GM19043 (cell line): Measurements from ENCODE around the gene RRP7A.
A peak's percentile ranks its signal among the peaks of the same experiment; 100 is the strongest.
"Not testable (repeated sequence)": the region's sequence is repeated elsewhere in the genome, so short reads cannot be mapped to it uniquely, and the experiment has no call there.

Experiments
- ATAC-seq: cut with Tn5 transposase; IDR thresholded peaks from one replicate; pipeline ENCODE4 v1.9.1; 2021; ENCODE audit warnings: low read depth; ENCODE audit not compliant: unreplicated experiment

The RRP7A gene

DNA sequence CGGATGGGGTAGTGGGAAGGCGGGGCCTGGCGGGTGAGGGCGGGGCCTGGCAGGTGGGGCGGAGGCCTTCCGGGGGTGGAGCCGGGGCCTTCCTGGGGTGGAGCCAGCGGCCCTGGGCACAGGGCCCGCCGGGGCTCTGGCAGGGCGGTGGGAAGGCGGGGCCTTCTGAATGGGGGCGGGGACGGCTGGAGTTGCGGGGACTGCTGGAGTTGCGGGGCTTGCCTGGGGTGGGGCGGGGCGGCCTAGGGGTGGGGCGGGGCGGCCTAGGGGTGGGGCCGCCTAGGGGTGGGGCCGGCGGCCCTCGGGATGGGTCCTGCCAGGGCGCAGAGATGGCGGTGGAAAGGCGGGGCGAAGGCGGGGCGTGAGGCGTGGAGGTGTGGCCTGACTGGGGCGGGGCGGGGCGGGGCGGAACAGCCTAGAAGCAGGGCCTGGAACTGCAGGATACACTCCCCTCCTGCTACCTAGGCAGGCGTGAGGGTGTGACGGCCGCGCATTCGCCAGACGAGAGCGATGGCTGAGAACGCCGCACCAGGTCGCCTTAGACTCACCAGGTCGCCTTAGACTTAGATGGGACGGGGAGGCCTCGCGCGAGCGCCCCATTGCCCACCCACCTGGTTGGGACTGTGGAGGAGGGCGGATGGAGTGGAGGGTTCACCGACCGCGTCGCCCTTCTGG, 19.3 kb downstream of the RRP7A start:
- peak; percentile 76 for ATAC-seq

DNA sequence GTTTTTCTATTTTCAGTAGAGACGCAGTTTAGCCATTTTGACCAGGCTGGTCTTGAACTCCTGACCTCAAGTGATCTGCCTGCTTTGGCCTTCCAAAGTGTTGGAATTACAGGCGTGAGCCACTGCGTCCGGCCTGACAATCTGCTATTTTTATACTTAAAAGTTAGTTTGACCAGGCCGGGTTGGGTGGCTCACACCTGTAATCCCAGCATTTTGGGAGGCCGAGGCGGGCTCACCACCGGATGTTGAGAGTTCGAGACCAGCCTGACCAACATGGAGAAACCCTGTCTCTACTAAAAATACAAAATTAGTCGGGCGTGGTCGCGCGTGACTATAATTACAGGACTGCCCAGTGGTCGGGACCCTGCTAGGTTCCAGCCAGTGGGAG, 19.8 kb downstream of the RRP7A start:
- ATAC-seq, result not testable (repeated sequence)

DNA sequence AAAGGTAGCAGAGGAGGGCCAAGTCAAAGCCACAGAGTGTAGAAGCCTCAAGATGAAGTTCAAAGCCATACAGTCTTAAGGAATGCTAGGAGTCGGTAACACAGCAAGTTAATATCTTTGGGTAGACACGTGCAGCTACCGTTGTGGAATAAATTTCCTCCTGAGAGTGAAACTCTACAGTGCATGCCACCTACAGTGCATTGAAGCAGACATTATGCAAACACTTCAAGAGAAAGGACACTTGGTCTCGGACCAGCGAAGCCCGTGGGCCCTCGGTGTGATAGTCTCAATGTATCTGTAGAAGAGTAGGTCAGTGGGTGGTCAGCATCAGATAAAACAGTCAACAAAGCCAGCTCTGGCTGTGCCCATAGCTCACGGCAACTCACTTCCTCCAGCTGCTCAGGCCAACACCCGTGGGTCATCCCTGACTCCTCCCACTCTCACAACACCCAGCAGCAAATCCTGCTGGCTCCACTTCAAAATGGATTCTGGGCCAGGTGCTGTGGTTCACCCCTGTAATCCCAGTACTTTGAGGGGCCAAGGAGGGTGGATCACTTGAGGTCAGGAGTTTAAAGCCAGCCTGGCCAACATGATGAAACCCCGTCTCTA, 24.0 kb downstream of the RRP7A start:
- not testable (repeated sequence) for ATAC-seq

DNA sequence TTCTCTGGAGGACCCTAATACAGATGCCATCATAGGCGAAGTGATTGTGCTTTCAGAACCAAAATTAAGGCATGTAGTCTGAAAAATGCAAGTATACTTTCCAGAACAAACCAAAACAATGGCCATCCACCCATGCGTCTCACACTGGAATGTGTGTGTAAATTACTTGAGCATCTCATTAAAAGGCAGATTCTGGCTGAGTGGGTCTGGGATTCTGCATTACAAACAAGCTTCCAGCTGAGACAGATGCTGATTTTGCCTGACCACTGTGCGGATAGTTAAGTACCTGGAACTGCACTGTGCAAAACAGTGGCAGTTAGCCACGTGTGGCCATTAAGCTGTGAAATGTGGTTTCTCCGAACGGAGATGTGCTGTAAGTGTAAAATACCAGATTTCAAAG, 26.2 kb downstream of the RRP7A start:
- ATAC-seq, result no peak

DNA sequence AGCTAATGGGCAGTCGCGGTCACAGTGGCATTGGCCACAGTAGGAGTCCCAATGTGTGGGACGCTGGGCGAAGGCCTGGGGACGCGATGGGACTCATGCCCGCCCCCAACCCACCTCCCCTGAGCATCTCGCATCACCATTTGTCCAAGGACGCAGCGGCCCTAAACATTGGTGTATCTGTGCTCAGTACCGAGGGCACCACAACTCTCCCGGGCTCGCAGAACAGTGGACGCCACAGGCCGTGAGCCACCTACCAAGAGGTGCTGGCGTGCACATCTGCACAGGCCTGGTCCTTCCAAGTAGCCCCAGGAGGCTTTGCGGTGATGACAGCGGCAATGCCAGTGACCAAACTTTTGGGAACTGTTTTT, 27.3 kb downstream of the RRP7A start:
- ATAC-seq, result no peak

DNA sequence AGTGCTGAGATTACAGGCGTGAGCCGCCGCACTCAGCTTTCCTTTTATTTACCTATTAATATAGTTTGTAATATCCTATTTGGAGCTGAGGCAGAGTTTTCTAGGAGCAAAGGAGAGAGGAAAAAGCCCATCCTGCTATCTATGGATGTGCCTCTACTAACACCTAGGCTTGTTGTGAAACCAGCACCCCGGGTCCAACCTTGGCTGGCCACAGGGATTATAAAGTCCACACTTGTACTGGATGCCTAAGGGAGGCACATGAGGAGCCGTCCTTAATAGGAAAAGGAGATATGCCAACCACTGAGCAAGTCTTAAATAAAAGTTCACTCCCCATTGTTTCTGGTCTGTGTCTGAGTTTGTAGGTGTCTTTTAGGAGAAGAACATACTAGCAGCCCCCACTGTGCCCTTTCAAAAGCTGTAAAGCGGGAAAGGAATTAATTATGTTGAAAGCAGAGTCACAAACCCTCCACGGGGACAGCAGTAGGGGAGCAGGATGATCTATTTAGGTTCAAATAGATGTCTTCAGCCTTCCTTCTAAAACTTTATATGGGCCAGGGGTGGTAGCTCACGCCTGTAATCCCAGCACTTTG, 29.3 kb downstream of the RRP7A start:
- no peak for ATAC-seq

DNA sequence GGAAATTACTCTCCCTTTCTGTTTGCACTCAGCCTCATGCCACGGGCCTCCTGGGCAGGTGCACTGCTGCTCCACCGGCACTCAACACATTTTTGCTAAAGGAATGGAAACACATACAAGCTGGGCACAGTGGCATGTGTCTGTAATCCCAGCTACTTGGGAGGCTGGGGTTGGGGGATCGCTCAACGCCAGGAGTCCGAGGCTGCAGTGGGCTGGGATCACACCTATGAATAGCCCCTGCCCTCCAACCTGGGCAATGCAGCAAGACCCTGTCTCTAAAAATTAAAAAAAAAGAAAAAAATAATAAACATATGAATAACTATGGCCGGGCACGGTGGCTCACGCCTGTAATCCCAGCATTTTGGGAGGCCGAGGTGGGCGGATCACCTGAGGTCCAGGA, 30.6 kb downstream of the RRP7A start:
- ATAC-seq, result no peak

DNA sequence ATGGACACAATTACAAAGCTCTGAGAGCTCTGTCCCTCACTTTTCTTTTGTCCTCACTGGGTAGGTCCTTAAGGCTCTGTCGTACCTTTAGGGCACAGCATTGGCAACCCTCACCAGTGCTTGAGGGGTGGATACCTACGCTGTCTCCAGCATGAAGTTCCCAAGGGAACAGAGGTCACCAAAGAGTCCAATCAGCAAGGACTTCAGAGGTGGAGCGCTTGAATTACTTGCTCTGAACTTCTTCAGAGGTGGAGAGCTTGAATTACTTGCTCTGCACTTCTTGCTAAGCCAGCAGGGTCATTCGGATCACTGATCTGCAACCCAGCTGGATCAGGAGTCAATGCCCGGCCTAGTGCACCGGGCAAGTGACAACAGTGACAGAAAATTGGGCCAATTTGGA, 35.1 kb downstream of the RRP7A start:
- ATAC-seq, result no peak

DNA sequence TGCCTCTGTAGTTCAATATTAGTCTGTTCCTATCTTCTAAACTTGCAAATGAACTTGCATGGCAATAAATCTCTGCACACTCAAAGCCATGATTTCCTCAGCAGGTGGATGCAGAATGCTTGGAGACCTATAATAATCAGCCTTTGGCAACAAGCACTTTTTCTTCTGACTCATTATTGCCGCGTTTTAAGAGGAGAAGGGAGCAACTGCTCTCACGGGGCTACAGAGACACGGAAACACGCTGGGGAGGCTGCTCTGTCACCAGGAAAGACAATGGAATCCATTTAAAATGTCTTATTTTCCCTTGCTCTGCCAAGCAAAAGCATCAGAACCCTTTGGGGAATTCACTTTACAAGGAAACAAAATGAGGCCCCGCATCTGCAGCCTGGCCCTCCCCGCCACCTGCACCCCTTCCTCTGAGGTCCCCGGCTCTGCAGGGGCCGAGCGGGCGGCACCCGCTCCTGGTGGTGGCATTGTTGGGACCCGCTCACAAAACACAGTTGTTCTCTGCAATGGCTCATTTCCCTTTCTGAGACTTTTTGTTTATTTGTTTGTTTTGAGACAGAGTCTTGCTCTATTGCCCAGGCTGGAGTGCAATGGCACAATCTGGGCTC, 35.9 kb downstream of the RRP7A start:
- not testable (repeated sequence) for ATAC-seq

DNA sequence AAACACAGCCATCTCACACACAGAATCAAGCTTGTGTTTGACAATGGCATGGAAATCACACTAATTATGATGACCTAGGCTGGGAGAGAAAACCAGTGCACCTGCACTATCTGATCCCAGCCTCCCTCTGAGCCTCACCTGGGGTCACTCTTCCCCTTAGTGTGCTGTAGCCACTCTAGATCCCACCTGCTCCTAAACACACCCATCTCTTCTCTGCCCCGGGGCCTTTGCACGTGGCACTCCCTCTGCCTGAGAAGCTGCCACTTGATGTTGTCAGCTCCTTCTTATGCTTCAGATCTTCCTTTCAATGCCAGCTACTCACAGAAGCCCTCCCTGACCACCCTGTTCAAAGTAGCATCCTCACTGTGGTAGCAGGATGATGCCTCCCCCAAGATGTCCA, 44.5 kb downstream of the RRP7A start:
- no peak for ATAC-seq

DNA sequence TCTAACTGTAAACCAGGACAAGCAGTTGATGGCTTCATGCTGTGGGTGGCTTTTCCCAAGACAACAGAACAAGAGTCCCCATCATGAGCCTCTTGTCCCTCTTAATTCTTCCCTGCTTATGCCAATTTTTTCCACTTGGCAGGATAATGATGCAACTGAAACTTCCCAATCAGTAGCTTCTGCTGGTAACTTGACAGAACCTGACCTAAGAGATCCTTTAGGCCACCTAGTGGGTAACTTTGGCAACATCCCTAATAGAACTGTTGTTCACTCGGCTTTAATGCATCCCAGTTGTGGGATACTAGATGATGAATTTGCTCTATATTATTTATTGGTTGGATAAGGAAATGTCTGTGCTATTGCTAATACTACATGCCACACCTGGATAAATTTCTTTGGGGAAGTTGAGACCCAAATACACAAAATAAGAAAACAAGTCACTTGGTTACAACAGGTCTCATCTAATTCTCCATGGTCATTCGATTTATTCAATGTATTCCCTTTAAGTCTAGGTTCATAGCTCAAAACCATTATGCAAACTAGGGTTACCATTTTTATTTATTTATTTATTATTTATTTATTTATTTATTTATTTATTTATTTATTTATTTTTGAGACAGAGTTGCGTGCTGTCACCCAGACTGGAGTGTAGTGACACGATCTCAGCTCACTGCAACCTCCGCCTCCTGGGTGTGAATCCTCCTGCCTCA, 46.0 kb downstream of the RRP7A start:
- no peak for ATAC-seq

DNA sequence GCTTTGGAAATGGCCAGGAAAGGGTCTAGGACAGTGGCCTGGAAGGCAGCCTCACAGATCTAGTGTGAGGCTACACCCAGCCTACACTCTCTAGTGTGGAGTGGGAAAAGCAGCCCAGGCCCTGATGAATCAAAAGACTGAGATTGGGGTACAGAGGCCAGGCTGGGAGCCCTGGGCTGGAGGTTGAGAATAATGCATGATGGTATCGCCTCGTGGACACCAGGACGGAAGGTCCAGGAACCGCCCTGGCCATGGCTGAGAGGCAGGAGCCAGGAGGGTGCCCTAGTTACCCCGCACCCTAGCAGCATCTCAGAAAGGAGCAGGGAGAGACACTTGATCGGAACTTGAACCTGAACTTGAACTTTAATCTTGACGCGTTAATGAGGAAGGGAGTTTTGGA, 46.9 kb downstream of the RRP7A start:
- ATAC-seq, result no peak

DNA sequence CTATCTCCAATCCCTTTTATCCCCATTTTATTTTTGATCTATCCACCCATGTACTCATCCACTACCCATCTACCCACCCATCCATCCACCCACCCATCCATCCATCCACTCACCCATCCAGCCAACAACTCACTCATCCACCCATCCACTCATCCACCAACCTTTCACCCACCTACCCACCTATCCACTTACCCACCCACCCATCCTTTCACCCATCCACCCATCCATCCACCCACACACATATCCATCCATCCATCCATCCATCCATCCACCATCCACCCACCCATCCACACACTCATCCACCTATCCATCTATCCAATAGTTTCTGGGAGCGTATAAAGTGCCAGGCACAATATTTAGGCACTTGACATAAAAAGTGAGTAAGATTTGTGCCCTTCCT, 48.2 kb downstream of the RRP7A start:
- ATAC-seq, result no peak

DNA sequence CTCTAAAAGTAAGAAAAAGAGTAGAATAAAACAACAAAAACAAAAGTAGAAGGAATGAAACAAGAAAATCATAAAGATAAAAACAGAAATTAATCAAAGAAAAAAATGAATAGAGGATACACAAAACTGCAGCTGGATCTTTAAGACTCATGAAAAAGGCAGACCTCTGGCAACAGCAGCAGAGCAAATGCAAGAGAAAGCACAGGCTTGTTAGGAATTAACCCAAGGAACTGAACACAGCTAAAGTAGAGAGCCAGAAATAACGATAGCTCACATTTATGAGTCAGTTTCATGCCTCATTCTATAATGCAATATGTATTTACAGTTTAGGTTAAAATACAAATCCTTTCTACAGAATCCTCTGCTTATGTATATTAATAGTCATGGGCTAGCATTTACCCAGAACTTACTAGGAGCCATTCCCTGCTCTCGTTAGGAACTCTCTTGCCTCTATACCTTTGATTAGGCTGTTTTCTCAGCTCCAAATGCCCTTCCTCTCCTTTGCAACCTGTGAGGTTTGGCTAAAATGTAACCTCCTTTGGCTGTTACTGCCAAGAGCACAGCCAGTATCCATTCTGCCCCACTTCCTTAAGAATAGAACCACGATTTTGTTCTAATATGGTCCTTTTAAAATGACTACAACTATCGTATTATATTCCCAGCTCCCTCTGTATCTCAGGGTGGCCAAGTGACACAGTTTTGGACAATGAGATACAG, 49.1 kb downstream of the RRP7A start:
- ATAC-seq, result no peak

DNA sequence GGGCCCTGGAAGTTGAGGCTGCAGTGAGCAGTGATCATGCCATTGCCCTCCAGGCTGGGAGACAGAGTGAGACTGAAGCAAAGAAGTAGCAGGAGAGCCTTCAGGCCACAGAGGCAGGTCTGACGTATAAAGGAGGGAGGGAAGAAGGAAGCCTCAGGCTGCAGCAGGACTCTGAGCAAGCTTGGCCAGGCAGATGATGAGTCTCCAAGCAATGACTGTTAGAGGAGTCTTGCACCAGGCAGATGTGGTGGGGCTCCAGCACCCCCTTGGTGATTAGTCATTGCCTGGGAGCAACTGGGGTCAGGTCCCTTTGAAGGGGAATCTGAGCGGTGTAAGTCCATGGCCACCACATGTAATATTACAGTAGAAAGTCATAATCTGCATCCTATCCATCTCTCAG, 50.8 kb downstream of the RRP7A start:
- no peak for ATAC-seq

DNA sequence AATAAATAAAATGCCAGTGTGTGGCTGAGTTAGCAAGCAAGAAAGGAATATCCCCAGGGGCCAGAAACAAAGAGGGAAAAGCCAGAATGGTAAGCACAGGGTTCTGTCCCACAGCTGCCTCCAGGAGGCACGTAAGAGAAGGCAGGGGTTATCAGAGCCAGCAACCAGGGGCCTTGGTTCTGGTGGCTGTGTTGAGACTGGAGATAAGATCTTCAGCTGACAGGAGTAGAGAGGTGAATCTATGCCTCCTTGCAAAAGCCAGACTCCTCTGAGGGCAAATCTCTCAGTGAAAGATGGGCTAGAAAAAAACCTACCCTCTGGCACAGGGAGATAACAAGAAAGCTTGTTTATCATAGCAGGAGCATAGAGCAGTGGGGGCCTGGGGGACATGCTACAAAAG, 57.6 kb downstream of the RRP7A start:
- no peak for ATAC-seq

DNA sequence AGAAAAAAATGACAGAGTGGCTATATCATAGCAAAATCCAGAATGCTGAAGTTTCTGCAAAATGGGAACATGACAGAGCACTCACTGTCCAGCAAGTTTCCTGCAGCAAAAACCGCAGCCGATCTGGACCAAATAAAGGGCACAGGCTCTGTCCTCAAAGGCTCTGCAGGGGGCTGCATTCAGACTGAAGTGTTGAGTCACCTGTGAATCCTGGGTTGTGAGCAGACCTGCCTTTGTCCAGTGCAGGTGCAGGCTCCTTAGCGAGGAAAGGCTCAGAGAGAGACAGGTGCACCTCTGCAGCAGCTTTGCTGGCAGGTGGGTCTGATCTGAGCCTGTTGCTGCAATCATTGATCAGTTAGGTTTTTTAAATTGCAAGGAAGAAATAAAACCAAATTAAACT, 58.1 kb downstream of the RRP7A start:
- ATAC-seq, result no peak
